A673 (cell line): ENCODE results near the gene MVK.

Experiments used
- CTCF ChIP-seq: fragments of 300-800, 200-600 bp; sonication (generic); conservative IDR thresholded peaks from 2 replicates; pipeline ENCODE4 v1.5.1; 2017; ENCODE audit warnings: low read depth, mild to moderate bottlenecking, antibody characterized with exemption, low read length, moderate library complexity, mixed read lengths
- EZH2 ChIP-seq: fragments of 200-600 bp; sonication (generic); IDR thresholded peaks from 2 replicates; pipeline ENCODE4 v1.6.1; 2017; ENCODE audit warnings: borderline replicate concordance, low read depth, mild to moderate bottlenecking, mixed read lengths, antibody characterized with exemption, low read length; ENCODE audit not compliant: poor library complexity, severe bottlenecking

GRCh38 chr12:109598428-109598854 is 24.8 kb downstream of the MVK start:
- TF ChIP-seq CTCF (no peak), EZH2 (no peak)
